GM12801 (cell line): ENCODE data around the gene LCE1E.

Experiments
- TF ChIP-seq, protein P1 (sequence below): IDR thresholded peaks from one replicate; pipeline ENCODE4 v1.5.1; 2011; ENCODE audit warnings: control low read depth; ENCODE audit not compliant: insufficient read length; ENCODE audit errors: extremely low read depth

Gene LCE1E, protein sequence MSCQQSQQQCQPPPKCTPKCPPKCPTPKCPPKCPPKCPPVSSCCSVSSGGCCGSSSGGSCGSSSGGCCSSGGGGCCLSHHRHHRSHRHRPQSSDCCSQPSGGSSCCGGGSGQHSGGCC

DNA sequence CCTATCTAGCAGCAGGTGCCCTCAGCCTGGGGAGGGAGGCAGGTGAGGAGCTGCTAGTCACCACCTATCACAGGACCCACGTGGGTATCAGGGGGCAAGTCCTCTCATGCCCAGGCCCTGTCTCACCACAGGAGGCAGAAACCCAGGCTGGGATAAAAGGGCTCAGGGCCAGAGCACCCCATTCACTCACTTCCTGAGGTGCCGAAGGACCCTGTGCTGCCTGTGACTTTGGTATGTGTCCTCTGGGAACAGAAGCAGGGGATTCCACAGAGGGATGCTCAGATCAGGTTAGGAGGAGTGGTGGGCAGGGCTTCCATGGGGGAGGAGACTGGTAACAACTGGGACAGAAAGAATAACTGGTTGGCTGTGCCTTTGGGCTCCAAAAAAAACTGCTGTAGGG is at the start of gene LCE1E:
LCE1E (plus strand) TSS at position 181 of the 400 bp plus-strand sequence. CDS start 1,043 bp downstream, outside the sequence.
- TF ChIP-seq, protein P1, sequence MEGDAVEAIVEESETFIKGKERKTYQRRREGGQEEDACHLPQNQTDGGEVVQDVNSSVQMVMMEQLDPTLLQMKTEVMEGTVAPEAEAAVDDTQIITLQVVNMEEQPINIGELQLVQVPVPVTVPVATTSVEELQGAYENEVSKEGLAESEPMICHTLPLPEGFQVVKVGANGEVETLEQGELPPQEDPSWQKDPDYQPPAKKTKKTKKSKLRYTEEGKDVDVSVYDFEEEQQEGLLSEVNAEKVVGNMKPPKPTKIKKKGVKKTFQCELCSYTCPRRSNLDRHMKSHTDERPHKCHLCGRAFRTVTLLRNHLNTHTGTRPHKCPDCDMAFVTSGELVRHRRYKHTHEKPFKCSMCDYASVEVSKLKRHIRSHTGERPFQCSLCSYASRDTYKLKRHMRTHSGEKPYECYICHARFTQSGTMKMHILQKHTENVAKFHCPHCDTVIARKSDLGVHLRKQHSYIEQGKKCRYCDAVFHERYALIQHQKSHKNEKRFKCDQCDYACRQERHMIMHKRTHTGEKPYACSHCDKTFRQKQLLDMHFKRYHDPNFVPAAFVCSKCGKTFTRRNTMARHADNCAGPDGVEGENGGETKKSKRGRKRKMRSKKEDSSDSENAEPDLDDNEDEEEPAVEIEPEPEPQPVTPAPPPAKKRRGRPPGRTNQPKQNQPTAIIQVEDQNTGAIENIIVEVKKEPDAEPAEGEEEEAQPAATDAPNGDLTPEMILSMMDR, result no peak

DNA sequence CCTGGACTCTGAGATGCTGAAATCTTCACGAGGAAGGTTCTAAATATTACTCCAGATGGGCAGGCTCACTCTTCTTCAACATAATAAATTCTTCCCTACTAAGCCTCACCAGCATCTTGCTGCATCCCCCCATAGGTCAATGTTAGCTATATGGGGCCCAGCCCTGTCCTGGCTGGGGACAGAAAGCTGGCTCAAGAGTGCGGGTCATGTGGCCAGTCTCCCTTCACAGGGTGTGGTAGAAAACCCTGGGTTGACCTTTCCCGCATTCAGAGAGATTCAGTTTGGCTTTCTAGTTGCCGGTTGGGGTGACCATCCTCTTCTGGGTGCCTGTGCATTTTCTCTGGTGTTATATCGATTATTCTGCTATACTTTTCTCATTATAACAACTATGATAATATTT is 48.1 kb upstream of the LCE1E start:
- TF ChIP-seq, protein P1, result no peak

DNA sequence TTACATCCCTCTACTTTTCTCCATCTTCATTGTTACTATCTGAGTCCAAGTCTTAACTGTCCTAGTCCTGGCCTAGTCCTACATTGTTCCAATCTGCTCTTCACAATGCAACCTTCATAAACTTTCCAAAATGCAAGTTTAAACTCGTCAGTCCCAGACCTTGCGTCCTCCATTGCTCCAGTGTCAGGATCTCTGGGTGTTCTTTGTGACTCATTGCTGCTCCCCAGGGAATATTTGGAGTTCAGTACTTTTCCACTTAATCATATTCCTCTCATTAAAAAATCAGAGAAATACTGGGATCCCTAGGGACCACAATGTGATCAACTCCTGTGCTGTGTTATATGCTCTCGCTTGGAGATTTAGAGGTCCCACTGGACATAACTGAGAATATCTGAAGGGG is 46.2 kb upstream of the LCE1E start:
- TF ChIP-seq, protein P1, result no peak

DNA sequence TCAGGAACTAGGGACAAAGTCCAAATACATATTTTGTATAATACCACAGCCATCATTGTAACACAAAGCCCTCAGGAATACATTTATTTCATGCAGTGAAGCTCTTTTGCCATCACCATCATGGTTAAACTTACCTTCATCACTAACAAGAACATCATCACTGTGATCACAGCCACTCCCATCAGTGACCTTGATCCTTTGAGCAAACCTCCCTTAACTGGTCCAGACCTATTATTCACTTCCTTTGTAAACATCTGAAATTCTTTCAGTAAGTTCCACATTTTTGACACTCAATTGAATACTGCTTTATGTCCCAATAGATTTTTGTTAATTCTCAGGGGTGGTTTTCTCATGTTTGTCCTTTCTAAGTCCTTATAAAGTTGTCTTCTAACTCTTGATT is 44.4 kb upstream of the LCE1E start:
- TF ChIP-seq, protein P1, result no peak

DNA sequence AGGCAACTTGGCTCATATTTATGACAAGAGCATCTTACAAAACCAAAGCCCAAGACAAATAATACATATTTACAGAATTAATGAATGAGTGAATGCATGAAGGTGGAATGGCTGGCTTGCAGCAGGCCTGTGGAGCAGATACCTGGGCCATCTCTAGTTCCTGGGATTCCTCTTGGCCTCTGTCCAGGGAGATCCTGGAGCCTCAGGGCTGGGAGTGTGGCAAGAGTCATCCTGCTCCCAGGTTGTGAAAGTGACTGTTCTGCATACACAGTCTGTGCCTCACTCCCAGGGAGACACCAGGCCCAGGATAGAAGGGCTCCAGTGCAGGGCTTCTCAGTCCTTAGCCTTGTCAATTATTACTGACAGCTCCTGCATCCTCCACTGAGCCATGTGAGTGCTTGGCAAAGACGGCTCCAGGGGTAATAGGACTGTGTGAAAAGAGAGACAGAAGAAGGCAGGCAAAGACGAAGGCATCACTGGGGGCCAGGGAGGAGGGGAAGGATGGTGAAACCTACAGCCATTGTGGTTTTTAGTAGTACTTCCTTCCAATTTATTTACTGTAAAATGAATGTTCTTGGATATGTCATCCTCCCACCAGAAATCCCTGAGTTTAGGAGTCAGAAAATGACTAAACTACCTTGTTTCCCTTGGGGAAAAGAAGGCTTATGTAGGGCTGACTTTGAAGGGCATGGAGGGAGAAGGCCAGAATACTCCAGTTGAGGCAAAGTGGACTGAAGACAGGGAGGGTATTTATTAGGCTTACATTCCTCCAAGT is 42.5 kb upstream of the LCE1E start:
- TF ChIP-seq, protein P1, result no peak

DNA sequence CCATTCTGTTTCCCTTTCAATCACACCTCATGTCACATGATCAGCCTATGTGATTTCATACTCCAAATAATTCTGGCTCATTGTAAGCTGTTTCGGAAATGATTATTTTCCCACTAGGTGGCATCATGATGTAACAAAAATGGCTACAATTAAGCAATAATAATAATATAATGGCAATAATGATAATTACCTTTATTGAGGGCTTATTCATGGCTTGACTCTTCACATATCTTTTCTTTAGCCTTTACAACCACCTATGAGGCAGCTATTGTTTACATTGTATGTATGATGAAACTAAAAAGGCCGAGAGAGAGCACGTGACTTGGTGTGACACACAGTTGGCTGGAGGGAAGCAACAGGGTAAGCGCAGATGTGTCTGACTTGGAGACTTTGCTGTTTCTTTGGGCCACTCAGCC is 40.8 kb upstream of the LCE1E start:
- TF ChIP-seq, protein P1, result no peak

DNA sequence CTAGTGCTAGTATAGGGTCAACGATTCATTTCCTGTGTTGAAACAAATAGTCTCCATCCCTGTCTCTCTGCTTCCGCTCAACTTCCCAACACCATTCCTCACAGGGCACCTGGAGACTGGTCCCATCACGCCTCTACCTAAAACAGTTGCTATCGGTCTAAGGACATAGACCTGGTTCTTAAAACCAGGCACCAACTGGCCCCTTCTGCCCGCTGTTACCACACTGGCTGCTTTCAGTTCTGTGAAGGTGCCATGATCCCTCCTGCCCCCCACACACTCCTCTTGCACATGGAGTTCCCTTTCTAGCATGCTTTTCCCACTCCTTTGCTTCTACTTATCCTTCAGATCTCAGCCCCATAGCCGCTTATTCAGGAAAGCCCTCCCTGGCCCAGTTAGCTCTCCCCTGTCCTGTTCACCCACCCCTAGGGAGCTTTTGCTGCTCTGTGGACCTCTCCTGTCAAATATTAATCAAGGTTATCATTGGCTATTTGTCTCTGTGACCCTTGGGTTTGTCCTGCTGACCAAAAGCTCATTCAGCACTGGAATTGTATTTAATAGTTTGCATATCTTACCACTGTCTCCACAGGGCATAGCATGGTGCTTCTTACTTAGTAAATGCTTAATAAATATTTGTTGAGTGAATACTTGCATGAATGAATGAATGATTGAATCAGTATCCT is 40.2 kb upstream of the LCE1E start:
- TF ChIP-seq, protein P1, result no peak
